HG02870 (cell line): ENCODE data around the gene CASP14.
"Not testable (repeated sequence)": the region's sequence is repeated elsewhere in the genome, so short reads cannot be mapped to it uniquely, and the experiment has no call there.

Source experiments
- ATAC-seq: cut with Tn5 transposase; IDR thresholded peaks from one replicate; pipeline ENCODE4 v1.9.1; 2021; ENCODE audit warnings: mild to moderate bottlenecking, moderate library complexity; ENCODE audit not compliant: unreplicated experiment

CASP14 gene

DNA sequence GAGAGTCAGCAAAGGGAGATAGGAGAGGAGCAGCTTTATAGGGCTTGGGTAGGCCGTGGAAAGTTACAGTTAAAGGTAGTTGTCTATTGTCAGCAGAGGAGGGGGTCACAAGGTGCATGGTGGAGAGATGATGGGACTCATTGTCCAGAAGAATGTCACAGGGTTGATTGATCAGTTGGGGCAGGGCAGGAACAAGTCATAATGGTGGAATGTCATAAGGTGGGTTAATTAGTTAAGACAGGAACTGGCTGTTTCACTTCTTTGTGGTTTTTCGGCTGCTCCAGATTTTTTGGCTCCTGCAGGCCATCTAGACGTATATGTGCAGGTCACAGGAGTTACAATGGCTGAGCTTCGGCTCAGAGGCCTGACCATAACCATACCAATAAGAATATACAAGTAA lies 21.1 kb downstream of the CASP14 start:
- ATAC-seq, result not testable (repeated sequence)

- no peak for ATAC-seq
Observed at GRCh38 chr19:15072930-15073647, 23.8 kb downstream of the CASP14 start.

DNA sequence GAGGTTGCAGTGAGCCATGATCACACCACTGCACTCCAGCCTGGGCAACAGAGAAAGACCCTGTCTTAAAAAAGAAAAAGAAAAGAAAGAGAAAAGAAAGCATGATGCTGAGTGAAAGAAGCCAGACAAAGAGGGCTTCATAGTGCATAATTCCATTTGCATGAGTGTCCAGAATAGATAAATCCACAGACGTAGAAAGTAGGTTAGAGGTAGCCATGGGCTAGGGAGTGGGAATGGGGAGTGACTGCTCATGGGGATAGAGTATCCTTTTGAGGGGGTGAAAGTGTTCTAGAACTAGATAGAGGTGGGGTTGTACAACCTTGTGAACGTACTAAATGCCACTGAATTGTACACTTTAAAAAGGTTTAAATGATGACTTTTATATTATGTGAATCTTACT lies 25.1 kb downstream of the CASP14 start:
- ATAC-seq, result no peak

DNA sequence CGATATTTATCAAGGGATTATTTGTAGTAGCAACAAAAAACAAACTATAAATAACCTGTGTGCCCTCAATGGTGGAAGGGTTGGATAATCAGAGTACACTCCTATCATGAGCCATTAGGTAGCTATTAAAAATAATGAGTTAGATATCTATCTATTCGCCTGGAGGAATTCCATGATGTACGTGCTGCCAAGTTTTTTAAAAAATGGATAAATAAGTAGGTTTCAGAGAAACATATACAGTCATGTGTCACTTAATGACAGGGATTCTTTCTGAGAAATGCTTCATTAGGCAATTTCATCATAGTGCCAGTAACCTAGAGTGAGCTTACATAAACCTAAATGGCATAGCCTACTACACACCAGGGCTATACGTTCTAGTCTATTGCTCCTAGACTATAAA lies 26.5 kb downstream of the CASP14 start:
- ATAC-seq, result no peak

GRCh38 chr19:15080002-15080401 lies 30.7 kb downstream of the CASP14 start:
- ATAC-seq, result not testable (repeated sequence)

GRCh38 chr19:15081911-15082310 lies 32.6 kb downstream of the CASP14 start, which contains the start of gene OR1I1:
Gene OR1I1 (plus strand): TSS chr19:15082211. CDS start chr19:15087066, 4,855 bp downstream.
- no peak for ATAC-seq

DNA sequence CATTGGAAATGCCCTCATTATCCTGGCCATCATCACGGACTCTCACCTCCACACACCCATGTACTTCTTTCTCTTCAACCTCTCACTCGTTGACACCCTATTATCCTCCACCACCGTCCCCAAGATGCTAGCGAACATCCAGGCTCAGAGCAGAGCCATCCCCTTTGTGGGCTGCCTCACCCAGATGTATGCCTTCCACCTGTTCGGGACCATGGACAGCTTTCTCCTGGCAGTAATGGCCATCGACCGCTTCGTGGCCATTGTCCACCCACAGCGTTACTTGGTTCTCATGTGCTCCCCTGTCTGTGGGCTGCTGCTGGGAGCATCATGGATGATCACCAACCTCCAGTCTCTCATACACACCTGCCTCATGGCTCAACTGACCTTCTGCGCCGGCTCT lies 37.9 kb downstream of the CASP14 start:
- no peak for ATAC-seq

DNA sequence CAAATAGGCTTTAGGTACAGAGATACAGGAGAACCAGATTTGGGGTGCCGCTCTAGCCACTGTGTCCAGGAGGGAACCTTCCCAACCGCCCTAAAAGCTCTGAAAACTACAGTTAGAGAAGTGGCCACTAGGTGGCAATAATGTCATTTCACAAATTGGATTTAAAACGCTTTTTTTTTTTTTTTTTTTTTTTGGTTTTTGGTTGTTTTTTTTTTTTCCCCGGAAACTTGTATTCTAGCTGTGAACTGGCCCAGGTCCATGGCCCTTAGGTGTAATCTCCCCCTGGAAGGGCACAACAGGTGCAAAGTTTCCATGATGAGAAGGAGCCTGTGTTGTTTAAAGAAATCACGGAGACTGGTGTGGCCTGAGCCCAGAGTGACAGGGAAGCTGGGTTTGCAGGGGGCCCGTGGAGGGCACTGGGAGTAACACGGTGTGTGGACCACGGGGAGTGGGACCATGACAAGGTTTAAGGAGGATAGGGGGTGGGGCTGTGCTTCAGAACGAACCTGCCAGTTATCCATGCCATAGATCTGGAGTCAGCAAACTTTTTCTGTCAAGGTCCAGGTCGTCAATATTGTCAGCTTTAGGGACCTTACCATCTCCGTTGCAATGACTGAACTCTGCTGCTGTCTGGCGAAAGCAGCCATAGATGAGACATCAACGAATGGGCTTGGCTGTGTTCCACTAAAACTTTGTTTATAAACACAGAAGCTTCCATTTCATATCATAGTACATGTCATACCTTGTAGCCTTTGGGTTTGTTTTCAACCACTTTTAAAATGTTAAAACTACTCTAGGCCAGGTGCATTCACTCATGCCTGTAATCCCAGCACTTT lies 42.9 kb downstream of the CASP14 start:
- no peak for ATAC-seq

DNA sequence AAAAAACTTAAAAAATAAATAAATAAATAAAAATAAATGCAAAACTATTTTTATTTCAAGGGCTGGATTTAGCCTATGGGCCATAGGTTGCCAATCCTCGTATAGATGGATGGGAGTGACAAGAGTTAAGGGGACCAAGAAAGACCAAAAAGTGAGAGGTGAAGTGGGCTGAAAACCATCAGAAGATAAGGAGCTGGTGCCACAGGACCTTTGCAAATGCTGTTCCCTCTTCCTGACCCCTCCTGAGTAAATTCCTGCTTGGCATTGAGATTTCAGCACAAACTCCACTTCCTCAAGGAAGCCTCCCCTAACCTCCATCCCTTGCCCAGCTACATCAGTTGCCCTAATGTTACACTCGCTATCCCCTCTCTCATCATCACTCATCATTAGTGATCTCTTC lies 43.7 kb downstream of the CASP14 start:
- ATAC-seq, result no peak

DNA sequence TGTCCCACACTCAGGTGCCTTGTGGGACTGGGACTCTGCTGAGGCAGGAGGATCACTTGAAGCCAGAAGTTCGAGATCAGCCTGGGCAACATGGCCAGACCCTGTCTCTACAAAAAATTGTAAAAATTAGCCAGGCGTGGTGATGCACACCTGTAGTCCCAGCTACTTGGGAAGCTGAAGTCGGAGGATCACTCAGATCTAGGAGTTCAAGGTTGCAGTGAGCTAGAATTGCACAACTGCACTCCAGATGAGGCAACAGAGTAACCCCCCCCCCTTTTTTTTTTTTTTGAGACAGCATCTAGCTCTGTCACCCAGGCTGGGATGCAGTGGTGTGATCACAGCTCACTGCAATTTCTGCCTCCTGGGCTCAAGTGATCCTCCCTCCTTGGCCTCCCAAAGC lies 46.9 kb downstream of the CASP14 start:
- no peak for ATAC-seq

DNA sequence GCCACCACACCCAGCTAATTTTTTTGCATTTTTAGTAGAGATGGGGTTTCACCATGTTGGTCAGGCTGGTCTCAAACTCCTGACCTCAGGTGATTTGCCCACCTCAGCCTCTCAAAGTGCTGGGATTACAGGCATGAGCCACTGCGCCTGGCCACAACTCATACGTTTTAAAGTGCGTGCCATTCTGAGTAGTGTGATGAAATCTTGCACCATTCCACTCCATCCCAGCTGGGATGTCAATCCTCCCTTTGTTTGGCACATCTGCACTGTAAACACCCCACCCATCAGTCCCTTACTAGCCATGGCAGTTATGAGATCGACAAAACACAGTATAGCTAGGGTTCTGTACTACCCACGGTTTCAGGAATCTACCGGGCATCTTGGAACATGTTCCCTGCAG lies 48.7 kb downstream of the CASP14 start:
- not testable (repeated sequence) for ATAC-seq

DNA sequence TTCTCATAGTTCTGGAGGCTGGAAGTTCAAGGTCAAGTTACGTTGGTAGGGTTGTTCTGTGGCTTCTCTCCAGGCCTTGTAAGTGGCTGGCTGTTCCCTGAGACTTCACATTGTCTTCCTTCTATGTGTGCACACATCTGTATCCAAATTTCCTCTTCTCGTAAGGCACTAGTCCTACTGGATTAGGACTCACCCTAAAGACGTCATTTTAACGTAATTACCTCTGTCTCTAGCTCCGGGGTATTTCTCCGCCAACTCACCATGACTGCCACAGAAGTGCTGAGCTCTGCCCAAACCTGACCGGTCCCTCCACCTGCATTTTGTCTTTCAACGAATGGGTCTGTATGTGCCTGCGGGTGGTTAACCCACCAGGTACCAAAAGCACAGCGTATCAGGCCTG lies 49.2 kb downstream of the CASP14 start:
- ATAC-seq, result no peak

- no peak for ATAC-seq
Observed at GRCh38 chr19:15099017-15099582, 49.8 kb downstream of the CASP14 start.

DNA sequence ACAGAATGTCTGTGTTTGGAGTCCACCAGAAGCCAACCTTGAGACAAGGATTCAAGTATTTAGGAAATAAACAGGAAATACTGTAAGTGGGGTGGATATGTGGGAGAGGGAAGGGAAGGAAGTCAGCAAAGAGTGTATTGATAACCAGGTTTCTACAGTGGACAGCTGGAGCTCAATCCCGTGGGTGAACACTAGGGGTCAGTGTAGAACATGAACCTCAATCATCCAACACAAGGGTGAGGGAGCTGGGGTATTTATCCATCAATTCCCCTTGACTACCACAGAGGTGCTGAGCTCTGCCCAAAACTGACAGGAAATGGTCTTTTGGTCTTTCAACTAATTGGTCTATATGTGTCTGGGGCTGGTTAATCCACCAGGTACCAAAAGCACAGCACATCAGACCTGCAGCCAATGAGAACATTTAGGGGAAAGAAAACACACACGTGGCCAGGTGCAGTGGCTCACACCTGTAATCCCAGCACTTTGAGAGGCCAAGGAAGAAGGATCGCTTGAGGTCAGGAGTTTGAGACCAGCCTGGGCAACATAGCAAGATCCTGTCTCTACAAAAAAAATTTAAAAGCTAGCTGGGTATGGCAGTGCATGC lies 52.3 kb downstream of the CASP14 start:
- no peak for ATAC-seq

DNA sequence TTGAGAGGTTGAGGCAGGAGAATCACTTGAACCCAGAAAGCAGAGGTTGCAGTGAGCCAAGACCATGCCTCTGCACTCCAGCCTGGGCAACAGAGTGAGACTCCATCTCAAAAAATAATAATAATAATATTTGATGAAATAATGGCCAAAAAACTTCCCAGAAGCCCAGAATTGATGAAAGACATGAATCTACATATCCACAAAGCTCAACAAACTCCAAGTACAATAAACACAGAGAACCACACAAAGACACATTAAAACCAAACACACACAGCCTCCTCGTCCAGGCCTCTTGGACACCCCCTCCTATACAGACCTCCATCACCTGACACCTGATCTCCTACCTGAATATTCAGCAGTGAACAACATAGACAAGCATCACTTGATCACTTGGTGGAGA lies 54.7 kb downstream of the CASP14 start:
- no peak for ATAC-seq

DNA sequence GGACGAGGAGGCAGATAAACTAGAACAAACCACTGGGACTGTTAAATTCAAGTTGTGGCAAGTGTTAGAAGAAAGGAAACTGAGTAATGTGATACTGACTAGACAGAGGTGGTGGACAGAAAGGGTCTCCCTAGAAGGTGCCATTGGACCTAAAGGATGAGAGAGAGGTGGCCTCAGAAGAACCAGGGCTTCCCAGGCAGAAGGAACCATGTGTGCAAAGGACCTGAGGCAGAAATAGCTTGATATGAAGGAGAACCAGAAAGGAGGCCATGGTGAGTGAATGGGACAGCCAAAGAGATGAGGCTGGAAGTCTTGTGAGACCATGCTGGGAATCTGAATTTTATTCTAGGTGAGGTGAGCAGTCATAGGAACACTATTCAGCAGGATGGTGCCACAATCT lies 55.1 kb downstream of the CASP14 start:
- no peak for ATAC-seq

DNA sequence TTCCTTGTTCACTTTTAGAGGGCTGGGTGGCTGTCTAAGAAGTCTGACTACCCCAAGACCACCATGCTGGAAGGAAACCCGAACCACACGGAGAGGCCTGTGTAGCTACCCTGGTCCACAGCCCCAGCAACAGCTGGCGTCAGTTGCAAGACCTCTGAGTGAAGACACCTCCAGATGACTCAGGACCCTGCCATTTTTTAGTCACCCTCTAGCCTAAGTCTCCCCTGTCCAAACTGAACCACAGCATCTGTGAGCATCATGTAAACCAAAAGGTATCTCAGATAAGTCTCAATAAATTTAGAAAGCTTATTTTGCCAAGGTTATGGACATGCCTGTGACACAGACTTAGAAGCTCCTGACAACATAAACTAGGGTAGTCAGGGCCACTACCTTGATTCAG lies 55.8 kb downstream of the CASP14 start:
- ATAC-seq, result no peak

- no peak for ATAC-seq
Observed at GRCh38 chr19:15107061-15108010, 58.1 kb downstream of the CASP14 start, which contains the start of gene SYDE1. Gene SYDE1 (plus strand): TSS chr19:15107401. CDS start chr19:15107434, 33 bp downstream.
